Fibroblast of lung (primary cell): ENCODE data around the gene ATP9B.

Experiments
- EZH2 ChIP-seq: IDR thresholded peaks from 2 replicates; pipeline ENCODE4 v1.5.1; 2012; ENCODE audit warnings: low read length, control low read depth, mild to moderate bottlenecking; ENCODE audit errors: missing control alignments
- TF ChIP-seq, protein P1 (sequence below), 2 donors: IDR thresholded peaks in 1 of 2; conservative IDR thresholded peaks in 1 of 2; 1 replicate in 1 of 2; 2 replicates in 1 of 2; pipeline ENCODE4 v1.5.1; 2011 to 2012; ENCODE audit warnings: low read length in 2 of 2, control low read depth in 1 of 2, inconsistent platforms in 1 of 2, low read depth in 1 of 2, mild to moderate bottlenecking in 1 of 2

DNA sequence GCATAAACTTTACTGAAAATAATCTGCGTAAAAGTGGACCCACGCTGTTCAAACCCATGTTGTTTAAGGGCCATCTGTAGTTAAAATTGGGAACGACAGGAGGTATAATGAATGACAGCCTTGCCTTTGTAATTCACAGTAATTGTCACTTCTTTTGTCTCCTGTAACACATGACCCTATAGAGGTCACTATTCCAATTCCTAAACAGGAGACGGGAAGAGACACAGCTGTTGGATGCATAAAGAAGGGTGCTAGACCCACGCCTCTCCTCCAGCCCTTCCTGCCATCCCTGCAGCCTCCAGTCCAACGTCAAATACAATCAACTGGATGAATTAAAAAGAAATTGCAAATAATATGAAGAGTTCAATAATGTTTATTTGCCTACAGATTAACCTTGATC lies 263.5 kb downstream of the ATP9B start:
- no peak for TF ChIP-seq EZH2
- TF ChIP-seq, protein P1, sequence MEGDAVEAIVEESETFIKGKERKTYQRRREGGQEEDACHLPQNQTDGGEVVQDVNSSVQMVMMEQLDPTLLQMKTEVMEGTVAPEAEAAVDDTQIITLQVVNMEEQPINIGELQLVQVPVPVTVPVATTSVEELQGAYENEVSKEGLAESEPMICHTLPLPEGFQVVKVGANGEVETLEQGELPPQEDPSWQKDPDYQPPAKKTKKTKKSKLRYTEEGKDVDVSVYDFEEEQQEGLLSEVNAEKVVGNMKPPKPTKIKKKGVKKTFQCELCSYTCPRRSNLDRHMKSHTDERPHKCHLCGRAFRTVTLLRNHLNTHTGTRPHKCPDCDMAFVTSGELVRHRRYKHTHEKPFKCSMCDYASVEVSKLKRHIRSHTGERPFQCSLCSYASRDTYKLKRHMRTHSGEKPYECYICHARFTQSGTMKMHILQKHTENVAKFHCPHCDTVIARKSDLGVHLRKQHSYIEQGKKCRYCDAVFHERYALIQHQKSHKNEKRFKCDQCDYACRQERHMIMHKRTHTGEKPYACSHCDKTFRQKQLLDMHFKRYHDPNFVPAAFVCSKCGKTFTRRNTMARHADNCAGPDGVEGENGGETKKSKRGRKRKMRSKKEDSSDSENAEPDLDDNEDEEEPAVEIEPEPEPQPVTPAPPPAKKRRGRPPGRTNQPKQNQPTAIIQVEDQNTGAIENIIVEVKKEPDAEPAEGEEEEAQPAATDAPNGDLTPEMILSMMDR (conservative IDR thresholded peaks at IDR 0.05 in 1 of 2, IDR thresholded peaks at IDR 0.05 in 1 of 2; ENCODE audit: low read depth in 1 of 2, low read length in 2 of 2), result no peak
